Measurements from ENCODE around the gene FGD2. TPM values are rescaled to one million over a fixed set of nuclear protein-coding genes. Genes with fewer than 3 reads are reported as not detected.

FGD2 gene
- total and polyA plus RNA-seq, 2 of the 8 experiments (the other 6 are each of a cell fraction or from before 2014, with no cell fraction given) = 0.12 to 0.32 TPM

DNA sequence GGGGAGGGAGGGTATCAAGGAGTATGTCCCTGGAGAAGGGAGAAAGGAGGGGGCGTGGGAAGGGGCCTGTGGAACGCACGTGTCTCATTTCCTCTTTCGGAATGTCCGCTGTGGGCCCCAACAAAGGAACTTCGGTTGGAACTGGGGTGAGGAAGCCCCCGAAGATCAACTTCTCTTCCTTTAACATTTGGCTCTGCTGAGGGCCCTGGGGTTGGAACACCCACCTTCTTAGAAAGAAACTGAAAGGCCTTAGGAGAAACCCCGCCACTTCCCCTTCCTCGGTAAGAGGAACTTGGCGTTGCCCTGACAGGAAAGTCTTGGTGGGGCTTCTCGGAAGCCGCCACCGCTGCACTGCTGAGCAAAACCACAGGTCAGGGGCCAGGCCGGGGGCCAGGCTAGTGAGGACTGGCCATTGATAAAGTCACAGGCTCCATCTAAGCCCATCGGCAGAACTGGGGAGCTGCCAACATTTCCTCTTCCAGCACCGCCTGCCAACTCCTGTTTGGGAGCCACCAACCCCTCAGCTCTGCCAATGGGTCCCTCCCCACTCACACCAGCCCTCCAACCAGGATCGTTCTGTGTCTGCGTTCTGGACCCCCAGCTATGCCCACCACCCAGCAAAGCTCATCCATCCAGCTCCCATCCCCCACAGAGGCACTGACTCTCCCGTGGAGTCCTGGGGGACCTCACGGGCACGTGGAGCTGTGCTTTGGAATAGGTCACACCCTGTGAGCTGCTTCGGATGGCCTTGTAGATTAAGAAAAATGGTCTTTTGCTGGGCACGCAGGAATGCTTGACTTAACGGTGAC, 44.8 kb downstream of the FGD2 start (continued):
- TF ChIP-seq, protein P1, sequence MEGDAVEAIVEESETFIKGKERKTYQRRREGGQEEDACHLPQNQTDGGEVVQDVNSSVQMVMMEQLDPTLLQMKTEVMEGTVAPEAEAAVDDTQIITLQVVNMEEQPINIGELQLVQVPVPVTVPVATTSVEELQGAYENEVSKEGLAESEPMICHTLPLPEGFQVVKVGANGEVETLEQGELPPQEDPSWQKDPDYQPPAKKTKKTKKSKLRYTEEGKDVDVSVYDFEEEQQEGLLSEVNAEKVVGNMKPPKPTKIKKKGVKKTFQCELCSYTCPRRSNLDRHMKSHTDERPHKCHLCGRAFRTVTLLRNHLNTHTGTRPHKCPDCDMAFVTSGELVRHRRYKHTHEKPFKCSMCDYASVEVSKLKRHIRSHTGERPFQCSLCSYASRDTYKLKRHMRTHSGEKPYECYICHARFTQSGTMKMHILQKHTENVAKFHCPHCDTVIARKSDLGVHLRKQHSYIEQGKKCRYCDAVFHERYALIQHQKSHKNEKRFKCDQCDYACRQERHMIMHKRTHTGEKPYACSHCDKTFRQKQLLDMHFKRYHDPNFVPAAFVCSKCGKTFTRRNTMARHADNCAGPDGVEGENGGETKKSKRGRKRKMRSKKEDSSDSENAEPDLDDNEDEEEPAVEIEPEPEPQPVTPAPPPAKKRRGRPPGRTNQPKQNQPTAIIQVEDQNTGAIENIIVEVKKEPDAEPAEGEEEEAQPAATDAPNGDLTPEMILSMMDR (IDR thresholded peaks at IDR 0.05; ENCODE audit: control extremely low read depth in 1 of 3, insufficient read depth in 1 of 3, low read depth in 1 of 3, low read length in 3 of 3) = no peak
- TF ChIP-seq CEBPB (IDR thresholded peaks at IDR 0.05; ENCODE audit: low read depth, low read length) (no peak), POU5F1 (IDR thresholded peaks at IDR 0.05; ENCODE audit: low read depth, low read length) (no peak), TBP (IDR thresholded peaks at IDR 0.05; ENCODE audit: low read depth, low read length) (no peak)
- TF ChIP-seq, protein P2, sequence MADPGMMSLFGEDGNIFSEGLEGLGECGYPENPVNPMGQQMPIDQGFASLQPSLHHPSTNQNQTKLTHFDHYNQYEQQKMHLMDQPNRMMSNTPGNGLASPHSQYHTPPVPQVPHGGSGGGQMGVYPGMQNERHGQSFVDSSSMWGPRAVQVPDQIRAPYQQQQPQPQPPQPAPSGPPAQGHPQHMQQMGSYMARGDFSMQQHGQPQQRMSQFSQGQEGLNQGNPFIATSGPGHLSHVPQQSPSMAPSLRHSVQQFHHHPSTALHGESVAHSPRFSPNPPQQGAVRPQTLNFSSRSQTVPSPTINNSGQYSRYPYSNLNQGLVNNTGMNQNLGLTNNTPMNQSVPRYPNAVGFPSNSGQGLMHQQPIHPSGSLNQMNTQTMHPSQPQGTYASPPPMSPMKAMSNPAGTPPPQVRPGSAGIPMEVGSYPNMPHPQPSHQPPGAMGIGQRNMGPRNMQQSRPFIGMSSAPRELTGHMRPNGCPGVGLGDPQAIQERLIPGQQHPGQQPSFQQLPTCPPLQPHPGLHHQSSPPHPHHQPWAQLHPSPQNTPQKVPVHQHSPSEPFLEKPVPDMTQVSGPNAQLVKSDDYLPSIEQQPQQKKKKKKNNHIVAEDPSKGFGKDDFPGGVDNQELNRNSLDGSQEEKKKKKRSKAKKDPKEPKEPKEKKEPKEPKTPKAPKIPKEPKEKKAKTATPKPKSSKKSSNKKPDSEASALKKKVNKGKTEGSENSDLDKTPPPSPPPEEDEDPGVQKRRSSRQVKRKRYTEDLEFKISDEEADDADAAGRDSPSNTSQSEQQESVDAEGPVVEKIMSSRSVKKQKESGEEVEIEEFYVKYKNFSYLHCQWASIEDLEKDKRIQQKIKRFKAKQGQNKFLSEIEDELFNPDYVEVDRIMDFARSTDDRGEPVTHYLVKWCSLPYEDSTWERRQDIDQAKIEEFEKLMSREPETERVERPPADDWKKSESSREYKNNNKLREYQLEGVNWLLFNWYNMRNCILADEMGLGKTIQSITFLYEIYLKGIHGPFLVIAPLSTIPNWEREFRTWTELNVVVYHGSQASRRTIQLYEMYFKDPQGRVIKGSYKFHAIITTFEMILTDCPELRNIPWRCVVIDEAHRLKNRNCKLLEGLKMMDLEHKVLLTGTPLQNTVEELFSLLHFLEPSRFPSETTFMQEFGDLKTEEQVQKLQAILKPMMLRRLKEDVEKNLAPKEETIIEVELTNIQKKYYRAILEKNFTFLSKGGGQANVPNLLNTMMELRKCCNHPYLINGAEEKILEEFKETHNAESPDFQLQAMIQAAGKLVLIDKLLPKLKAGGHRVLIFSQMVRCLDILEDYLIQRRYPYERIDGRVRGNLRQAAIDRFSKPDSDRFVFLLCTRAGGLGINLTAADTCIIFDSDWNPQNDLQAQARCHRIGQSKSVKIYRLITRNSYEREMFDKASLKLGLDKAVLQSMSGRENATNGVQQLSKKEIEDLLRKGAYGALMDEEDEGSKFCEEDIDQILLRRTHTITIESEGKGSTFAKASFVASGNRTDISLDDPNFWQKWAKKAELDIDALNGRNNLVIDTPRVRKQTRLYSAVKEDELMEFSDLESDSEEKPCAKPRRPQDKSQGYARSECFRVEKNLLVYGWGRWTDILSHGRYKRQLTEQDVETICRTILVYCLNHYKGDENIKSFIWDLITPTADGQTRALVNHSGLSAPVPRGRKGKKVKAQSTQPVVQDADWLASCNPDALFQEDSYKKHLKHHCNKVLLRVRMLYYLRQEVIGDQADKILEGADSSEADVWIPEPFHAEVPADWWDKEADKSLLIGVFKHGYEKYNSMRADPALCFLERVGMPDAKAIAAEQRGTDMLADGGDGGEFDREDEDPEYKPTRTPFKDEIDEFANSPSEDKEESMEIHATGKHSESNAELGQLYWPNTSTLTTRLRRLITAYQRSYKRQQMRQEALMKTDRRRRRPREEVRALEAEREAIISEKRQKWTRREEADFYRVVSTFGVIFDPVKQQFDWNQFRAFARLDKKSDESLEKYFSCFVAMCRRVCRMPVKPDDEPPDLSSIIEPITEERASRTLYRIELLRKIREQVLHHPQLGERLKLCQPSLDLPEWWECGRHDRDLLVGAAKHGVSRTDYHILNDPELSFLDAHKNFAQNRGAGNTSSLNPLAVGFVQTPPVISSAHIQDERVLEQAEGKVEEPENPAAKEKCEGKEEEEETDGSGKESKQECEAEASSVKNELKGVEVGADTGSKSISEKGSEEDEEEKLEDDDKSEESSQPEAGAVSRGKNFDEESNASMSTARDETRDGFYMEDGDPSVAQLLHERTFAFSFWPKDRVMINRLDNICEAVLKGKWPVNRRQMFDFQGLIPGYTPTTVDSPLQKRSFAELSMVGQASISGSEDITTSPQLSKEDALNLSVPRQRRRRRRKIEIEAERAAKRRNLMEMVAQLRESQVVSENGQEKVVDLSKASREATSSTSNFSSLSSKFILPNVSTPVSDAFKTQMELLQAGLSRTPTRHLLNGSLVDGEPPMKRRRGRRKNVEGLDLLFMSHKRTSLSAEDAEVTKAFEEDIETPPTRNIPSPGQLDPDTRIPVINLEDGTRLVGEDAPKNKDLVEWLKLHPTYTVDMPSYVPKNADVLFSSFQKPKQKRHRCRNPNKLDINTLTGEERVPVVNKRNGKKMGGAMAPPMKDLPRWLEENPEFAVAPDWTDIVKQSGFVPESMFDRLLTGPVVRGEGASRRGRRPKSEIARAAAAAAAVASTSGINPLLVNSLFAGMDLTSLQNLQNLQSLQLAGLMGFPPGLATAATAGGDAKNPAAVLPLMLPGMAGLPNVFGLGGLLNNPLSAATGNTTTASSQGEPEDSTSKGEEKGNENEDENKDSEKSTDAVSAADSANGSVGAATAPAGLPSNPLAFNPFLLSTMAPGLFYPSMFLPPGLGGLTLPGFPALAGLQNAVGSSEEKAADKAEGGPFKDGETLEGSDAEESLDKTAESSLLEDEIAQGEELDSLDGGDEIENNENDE (IDR thresholded peaks at IDR 0.05; ENCODE audit: insufficient replicate concordance, low read length) = no peak

All from H1 (cell line).